RWPE2 (cell line): Measurements from ENCODE around the gene ATP5MC2.

Experiments
- ATAC-seq: fragments of 200-7000 bp; cut with Tn5 transposase; 3 replicates; pipeline ENCODE4 v1.9.1; 2021; ENCODE audit warnings: low read depth
- DNase-seq: peaks from one replicate; pipeline ENCODE4 v3.0.0-alpha.2; 2020; ENCODE audit warnings: low spot score
- H3K27ac ChIP-seq: fragments of 450-650 bp; 2 replicates; pipeline ENCODE4 v1.5.1; 2017; ENCODE audit warnings: mild to moderate bottlenecking; ENCODE audit not compliant: poor library complexity, severe bottlenecking
- H3K27me3 ChIP-seq: fragments of 250-450 bp; sonication (Bioruptor Pico); 2 replicates; pipeline ENCODE4 v1.5.1; 2021; ENCODE audit warnings: mild to moderate bottlenecking, moderate library complexity; ENCODE audit not compliant: insufficient read depth, poor library complexity, severe bottlenecking
- H3K36me3 ChIP-seq: fragments of 250-450 bp; sonication (Bioruptor Pico); 2 replicates; pipeline ENCODE4 v1.5.1; 2020; ENCODE audit warnings: low read depth, mild to moderate bottlenecking, moderate library complexity
- H3K4me1 ChIP-seq: fragments of 250-450 bp; sonication (Bioruptor Pico); 2 replicates; pipeline ENCODE4 v1.5.1; 2021; ENCODE audit warnings: mild to moderate bottlenecking, moderate library complexity; ENCODE audit not compliant: insufficient read depth, poor library complexity, severe bottlenecking
- H3K4me3 ChIP-seq: fragments of 250-450 bp; sonication (Bioruptor Pico); 2 replicates; pipeline ENCODE4 v1.5.1; 2021; ENCODE audit warnings: mild to moderate bottlenecking, moderate library complexity; ENCODE audit not compliant: severe bottlenecking
- H3K9me3 ChIP-seq: fragments of 250-450 bp; sonication (Bioruptor Pico); 2 replicates; pipeline ENCODE4 v1.5.1; 2021; ENCODE audit warnings: mild to moderate bottlenecking, moderate library complexity; ENCODE audit not compliant: severe bottlenecking
- TF ChIP-seq, protein P1 (sequence below): fragments of 450-650 bp; IDR thresholded peaks from one replicate; pipeline ENCODE4 v1.5.1; 2017; ENCODE audit warnings: mild to moderate bottlenecking, moderate library complexity; ENCODE audit not compliant: poor library complexity, severe bottlenecking

The ATP5MC2 gene

DNA sequence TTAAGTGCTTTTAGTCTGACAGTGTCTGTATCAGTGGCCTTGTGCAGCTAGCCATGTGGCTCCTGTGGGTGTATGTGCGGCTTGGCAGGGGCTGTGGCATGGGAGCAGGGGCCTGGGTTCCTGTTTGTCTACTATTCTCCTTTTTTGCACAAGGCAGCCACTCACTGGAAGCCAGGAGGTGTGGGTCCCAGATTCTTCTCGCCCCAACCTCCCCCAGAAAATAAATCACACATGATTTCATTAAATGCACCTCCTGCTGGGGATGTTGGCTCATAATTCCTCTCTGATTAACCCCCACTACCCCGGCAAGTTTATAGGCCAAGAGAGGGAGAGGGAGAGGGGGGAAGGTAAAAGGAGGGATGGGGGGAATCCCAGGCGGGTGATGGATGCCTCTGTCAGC, 33.8 kb upstream of the ATP5MC2 start:
- ATAC-seq (no peak), DNase-seq (no peak)
- Histone ChIP-seq H3K4me3 (no peak overlapping the region), H3K9me3 (no peaks in the 10 kb centered on the region), H3K4me1 (no peaks in the 10 kb centered on the region), H3K36me3 (no peaks in the 10 kb centered on the region), H3K27ac (no peak overlapping the region), H3K27me3 (peaks cover 6% of the 10 kb centered on the region)
- TF ChIP-seq, protein P1, sequence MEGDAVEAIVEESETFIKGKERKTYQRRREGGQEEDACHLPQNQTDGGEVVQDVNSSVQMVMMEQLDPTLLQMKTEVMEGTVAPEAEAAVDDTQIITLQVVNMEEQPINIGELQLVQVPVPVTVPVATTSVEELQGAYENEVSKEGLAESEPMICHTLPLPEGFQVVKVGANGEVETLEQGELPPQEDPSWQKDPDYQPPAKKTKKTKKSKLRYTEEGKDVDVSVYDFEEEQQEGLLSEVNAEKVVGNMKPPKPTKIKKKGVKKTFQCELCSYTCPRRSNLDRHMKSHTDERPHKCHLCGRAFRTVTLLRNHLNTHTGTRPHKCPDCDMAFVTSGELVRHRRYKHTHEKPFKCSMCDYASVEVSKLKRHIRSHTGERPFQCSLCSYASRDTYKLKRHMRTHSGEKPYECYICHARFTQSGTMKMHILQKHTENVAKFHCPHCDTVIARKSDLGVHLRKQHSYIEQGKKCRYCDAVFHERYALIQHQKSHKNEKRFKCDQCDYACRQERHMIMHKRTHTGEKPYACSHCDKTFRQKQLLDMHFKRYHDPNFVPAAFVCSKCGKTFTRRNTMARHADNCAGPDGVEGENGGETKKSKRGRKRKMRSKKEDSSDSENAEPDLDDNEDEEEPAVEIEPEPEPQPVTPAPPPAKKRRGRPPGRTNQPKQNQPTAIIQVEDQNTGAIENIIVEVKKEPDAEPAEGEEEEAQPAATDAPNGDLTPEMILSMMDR = no peak

DNA sequence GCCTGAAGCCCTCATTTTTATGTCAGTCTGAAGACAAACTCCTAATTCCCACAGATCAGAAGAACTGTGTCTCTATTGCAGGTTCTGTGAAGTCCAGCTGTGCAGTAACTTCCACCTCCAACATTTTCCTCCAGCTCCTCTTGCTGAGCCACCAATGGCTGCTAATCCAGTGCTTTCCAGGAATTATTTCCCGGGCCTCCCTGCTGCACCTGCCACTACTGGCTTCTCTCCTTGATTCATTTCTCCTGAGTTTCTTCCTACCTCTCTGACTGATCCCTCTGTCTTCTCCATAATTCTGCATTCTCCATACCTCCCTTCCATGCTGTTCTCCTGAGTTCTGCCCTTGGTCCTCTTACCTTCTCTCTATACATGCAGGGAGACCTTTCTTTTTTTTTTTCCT, 30.2 kb upstream of the ATP5MC2 start:
- DNase-seq = no peak
- no peaks in the 10 kb centered on the region for H3K36me3 ChIP-seq
- peaks cover 6% of the 10 kb centered on the region for H3K27me3 ChIP-seq
- TF ChIP-seq, protein P1 = no peak
- no peak overlapping the region for H3K4me3 ChIP-seq
- no peaks in the 10 kb centered on the region for H3K4me1 ChIP-seq
- H3K27ac ChIP-seq = no peak overlapping the region
- H3K9me3 ChIP-seq = no peaks in the 10 kb centered on the region
- no peak for ATAC-seq

DNA sequence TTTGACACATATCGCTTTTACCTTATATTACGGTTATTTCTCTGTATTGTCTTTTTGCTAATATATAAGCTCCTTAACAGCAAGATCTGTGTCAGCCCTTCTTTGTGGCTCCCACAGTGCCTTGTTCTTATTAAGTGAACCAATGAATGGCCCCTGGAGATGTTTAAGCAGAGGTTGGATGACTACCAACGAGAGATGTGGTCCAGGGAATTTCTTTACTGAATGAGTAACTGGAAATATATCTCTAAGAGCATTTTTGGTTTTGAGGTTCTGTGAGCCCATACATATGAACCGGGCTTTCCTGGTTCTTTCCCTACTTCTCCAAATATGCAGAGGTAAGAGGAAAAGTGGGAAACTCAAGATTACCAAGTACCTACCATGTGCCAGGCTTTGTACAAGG, 27.9 kb upstream of the ATP5MC2 start:
- peaks cover 4% of the 10 kb centered on the region for H3K27me3 ChIP-seq
- no peak overlapping the region for H3K27ac ChIP-seq
- no peak overlapping the region for H3K4me3 ChIP-seq
- H3K36me3 ChIP-seq = no peaks in the 10 kb centered on the region
- TF ChIP-seq, protein P1 = no peak
- no peaks in the 10 kb centered on the region for H3K9me3 ChIP-seq
- no peak for ATAC-seq
- H3K4me1 ChIP-seq = no peaks in the 10 kb centered on the region
- DNase-seq = no peak

DNA sequence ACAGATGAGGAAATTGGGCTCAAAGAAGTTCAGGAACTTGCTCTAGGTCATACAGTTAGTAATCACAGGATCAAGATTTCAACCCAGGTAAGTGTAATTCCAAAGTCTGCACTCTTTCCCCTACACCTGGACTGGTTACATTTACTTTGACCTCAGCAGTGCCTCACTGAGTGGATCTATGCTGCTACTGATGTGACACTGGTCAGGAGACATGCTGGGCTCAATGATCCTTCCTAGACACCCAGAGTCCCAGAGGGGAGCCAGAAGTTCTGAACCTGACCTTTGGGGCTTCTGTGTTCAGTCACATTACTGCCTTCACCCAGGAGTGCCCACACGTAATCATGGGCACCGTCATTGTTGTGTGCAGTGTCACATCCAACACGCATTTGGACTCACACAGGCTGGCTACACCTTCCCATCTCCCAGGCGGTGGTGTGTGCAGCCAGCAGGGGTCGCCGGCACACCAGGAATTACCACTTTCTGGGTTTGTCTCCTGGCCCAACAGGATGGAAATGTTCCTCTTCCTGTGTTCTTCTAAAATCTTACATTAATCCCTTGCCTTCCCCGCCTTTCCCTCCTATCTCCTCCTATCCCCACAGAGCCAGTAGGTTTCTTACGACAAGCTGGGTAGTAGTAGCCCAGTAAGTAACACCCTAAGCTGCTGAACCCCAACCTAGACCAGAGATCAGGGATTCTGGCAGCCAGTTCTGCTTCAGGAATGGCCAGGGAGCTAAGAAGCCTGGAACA, 25.8 kb upstream of the ATP5MC2 start:
- no peaks in the 10 kb centered on the region for H3K27me3 ChIP-seq
- H3K36me3 ChIP-seq = no peaks in the 10 kb centered on the region
- TF ChIP-seq, protein P1 = peak; percentile 94
- no peak overlapping the region for H3K27ac ChIP-seq
- ATAC-seq = peak; percentile 93
- no peaks in the 10 kb centered on the region for H3K9me3 ChIP-seq
- peaks cover 5% of the 10 kb centered on the region for H3K4me1 ChIP-seq
- H3K4me3 ChIP-seq = no peak overlapping the region
- DNase-seq = no peak

DNA sequence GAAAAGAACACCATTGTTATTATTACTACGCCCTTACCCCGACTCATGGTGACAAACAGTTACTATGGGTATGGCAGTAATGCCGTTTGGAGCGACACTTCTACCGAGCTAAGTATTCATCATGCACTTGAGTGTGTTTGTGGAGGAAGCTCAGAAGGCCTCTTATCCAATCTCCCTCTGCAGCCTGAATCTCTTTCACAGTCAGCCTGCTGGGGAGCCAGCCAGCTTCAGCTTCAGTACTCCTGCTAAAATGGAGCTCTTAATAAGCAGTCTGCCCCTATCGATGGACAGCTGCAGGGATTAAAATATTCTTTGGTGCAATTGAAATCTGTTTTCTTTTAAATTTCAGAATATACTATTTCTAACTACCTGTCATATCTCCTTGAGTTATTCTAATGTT, 24.7 kb upstream of the ATP5MC2 start:
- peaks cover 14% of the 10 kb centered on the region for H3K4me1 ChIP-seq
- H3K27ac ChIP-seq = no peak overlapping the region
- TF ChIP-seq, protein P1 = no peak
- no peak overlapping the region for H3K4me3 ChIP-seq
- ATAC-seq (no peak), DNase-seq (no peak)
- no peaks in the 10 kb centered on the region for H3K9me3 ChIP-seq
- H3K36me3 ChIP-seq = no peaks in the 10 kb centered on the region
- H3K27me3 ChIP-seq = no peaks in the 10 kb centered on the region
